GM18498 (cell line): Measurements from ENCODE around the gene BNIP3.
A peak's percentile ranks its signal among the peaks of the same experiment; 100 is the strongest.

Experiments used
- ATAC-seq: cut with Tn5 transposase; IDR thresholded peaks from one replicate; pipeline ENCODE4 v1.9.1; 2021; ENCODE audit warnings: mild to moderate bottlenecking, moderate library complexity; ENCODE audit not compliant: unreplicated experiment

Gene BNIP3

DNA sequence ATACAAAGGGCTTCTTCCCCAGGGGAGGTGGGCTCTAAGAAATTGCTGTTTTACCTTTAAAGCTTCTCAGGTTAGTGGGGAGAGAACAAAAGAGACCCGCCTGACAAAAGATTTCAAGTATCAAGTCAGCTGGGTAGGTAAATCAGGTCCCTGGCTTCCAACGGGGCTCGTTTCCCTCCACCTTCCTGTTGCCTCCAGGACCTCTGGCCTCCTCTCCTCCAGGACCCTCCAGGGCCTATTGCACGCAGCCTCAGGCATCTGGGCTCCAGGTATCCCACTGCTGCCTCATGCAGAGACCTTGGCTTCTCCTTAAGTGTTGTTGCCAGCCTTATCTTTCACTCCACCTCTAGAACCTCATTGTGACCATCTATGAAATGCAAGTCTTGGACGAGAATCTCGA, 2.9 kb downstream of the BNIP3 start:
- no peak for ATAC-seq

DNA sequence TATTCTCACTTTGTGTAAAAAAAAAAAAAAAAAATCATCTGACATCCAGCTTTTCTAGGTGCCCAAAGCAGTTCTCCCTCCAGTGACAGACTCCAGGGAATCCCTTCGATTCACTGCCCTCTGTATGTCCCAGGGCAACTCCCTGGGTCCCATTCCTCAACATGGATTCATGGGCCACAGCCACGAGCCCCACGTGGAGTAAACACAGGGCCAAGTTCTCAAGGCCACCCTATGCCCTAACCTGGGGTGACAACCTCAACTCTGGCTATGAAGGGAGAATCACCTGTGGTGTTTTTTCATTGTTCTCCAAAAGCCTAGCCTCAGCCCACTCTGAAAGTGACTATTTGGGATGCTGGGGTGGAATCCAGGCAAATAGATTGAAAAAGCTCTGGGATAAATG, 3.4 kb downstream of the BNIP3 start:
- no peak for ATAC-seq

DNA sequence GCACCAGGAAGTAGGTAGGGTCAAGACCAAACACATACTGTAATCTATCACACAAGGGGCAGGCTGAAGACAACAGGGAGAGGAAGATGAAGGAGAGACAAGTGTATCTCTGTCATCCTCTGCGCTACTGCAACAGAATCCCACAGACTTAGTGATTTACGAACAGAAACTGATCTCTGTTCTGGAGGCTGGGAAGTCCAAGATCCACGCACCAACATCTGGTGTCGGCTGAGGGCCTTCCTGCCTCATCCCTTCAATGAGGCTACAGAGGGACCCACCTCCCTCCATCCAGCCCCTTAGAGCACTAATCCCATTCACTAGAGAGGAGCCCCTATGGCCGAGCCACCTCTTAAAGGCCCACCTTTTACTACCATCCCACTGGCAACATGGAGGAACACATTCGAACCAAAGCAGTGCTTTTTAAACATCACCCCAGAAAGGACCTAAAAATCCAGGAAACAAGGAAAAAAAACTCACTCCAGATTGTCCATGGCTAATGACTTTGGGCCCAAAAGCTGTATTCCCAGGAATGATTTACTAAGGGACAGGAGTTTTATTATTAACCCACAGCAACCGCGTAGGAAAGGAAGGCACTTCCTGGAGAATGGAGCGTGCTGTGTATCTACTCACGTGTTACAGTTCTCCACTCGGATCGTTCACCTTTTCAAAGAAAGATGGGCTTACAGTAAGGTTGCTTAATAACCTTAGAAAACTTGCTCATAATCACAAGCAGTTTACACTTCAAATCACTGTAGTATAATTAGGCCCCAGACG, 4.2 kb downstream of the BNIP3 start:
- no peak for ATAC-seq

DNA sequence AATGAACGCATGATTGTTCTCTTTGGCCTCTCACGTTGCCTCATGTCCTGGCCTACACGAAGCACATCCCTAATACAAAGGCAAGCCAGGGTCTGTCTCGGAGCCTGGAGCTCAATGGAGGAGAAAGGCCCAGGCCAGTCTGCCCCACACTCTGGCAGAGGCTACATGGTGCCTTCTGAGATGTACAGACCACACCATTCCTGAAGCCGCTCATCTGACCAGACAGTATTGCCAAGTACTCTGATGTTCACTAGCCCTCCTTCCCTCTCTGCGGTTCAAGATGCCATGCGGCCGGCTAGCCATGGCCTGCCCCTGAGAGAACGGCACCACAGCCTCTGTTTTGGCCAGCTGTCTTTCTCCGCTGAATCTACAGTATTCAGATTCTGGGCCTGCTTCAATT, 5.9 kb downstream of the BNIP3 start:
- no peak for ATAC-seq

DNA sequence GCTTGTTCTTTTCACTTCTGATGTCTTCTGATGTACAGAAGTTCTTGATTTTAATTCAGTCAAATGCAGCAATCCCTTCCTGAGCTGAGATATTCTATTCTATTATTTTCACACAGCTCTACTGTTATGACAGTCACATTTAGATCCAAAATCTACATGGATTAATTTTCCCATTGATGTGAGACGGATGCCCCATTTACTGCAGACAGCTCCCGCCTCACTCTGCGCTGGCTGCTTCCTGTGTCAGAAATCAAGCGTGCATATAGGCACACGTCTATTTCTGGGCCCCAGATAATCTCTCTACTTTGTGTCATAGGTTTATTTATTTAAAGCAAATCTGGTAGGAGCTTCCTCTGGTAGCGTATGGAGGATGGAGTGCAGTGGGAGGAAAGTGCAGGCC, 6.7 kb downstream of the BNIP3 start:
- ATAC-seq: no peak

DNA sequence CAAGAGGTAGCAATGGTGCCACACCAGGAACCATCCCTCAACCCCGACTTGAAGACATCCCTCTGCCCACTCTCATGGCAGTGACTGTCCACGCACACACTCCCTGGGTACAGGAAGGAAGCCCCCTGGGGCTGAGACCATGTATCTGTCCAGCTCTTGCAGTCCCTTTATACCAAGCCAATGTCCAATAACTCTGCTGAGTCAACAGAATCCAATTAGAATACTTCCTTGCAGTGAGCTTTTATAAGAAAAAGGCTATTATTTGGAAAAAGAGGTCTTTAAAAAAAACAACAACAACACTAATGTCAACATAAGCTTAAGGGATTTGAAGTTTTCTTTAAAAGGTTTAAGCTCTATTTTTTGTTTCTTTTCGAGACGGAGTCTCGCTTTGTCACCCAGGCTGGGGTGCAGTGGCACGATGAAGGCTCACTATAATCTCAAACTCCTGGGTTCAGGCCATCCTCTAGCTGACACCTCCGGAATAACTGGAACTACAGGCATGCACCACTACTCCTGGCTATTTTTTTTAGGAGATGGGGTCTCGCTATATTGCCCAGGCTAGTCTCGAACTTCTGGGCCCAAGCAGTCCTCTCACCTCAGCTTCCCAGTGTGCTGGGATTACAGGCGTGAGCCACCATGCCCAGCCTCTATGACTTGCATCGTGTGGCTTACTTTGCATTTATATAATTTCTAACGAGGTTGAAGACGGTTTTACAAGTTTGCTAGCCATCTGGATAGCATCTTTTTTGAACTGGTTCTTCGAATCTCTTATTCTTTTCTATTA, 7.5 kb downstream of the BNIP3 start:
- no peak for ATAC-seq

DNA sequence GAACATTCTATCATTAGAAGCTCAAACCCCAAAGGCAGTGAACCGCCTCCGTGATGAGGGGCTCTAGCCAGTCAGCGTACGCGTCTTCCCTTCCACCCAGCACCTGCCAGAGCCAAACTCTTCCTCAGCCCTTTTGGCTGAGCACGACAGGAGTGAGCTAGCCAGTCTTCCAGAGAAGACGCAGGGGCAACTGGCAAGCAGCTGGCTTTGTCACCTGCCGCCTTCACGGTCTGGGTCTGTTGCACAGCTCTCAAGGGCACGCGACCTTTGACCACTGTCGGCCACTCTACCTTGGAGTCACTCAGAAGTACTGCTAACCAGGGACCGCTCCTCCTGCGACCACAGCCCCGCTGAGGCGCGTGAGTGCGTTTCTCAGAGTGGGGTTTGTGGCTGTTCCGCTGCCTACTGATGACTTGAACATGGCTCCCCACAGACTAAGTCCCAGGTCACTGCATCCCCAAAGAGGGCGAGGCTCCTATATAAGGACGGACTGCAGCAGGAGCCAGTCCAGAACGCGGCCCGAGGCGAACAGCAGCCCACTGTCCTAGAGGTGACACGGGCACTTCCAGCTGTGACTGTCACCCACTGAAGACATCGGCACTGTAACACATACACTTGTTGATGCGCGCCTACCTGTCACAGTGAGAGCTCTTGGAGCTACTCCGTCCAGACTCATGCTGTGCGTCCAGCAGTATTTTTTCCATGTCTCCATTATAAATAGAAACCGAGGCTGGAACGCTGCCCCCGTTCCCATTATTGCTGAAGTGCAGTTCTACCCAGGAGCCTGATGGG, 8.4 kb downstream of the BNIP3 start:
- no peak for ATAC-seq

DNA sequence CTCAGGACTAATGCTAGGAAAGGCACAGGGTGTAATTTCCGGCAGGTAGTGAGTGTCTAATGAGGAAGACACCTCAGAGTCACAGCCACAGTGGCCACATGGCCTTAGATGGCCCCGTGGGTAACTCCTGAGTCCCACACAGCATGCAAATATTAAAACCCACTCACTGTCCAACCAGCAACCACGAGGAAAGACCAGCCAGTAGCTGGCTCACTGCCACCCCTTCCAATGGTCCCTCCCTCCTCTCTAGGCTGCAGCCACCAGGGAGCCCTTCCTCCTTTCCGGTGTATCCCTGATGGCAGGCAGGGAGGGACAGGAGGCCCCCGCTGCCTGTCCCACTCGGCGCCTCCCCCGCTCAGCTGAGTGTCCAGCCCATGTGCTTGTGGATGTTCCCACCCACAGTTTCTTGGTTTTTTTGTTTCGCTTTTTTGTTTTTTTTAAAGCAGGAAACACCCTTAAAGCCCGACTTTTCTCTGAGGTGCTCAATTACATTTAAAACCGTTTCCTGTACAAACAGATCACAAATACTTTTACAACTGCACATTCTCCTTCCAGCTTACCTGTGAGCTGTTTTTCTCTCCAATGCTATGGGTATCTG, 9.2 kb downstream of the BNIP3 start:
- ATAC-seq: peak; percentile 57

DNA sequence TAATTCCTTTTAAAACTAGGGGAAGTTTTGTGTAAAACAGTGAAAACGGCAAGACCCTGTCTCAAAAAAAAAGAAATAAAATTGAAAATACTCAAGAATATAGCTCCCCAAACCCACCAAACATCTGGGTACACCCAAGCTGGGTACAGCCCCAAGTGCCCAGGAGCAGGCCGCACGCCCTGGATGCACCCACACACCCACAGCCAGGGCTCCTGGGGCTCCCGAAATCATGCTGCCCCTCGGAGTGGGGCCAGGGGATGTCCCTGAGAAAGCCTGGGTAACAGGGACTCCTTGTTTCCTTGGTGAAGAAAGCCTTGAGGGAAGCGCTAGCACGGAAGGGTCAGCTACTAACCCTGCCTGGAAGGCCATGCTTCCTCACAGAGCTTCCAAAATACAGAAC, 10.1 kb downstream of the BNIP3 start:
- no peak for ATAC-seq

DNA sequence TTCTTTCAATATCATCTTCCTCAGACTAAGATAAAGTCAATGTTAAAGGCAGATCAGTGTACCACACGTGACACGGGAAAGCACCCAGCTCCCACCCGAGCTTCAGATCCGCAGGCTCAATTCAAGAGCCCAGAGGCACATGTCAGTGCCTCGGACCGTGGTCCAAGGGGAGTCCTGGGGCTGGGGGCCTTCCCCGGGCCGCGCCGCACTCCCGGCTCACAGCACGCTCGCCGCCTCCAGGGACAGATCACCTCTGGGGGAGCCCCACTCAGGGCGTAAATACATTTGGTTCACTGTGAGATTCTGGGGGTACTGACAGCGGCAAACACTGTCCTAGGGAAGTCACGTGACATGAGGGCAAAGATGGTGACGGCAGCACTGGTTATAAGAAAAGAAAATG, 10.8 kb downstream of the BNIP3 start:
- no peak for ATAC-seq

DNA sequence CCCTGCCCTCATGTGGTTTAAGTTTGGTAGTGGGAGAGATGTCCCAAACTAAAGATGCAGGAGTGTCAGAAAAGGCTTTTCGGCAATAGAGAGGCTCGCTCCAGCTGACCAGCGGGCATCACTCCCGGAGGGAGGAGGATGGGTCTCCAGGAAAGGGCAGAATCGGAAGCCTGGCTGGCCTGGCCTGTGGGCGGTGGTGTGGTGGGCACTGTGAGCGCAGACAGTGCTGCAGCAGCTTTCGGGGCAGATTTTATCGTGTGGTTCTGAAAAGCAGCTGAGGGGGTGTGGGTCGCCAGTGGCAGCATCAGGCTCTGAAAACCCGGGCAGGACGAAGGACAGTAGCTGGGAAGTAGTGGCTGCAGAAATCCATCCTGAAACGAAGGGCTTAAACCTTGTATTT, 12.8 kb downstream of the BNIP3 start:
- no peak for ATAC-seq

DNA sequence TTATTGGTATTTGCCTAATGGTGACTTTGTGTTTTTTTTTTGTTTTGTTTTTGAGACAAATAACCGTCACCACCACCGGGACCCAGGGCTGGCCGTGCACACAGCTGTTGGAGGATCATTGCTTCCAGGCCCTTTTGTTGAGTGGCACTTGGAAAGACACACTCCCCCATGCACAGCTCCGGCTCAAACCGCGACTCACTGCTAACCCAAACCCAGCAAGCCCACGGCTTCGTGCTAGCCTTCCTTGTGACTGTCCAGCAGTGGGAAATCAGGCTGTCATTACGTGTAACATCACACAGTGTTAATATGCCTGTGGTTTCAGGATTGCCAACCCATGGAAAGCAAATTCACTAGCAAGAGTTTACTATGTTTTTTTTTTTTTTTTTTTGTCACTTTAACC, 17.4 kb downstream of the BNIP3 start:
- no peak for ATAC-seq

DNA sequence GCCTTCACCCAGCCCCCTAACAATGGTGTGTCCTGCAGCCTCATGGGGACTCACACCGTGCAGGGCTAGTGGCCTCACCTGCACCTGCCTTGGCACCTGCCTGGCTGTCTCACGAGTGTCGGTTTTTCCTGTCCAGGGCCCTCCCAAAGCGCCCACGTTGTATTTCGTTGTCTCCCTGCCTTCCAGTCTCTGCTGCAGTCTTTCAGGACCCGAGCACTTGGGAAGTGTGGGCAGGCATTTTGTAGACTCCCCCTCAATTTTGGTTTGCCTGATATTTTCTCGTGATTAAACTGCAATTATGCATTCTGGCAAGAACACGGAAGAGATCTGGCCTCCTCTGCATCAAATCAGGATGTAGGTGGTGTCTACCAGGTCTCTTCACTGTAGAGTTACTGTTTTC, 17.9 kb downstream of the BNIP3 start:
- ATAC-seq: no peak

DNA sequence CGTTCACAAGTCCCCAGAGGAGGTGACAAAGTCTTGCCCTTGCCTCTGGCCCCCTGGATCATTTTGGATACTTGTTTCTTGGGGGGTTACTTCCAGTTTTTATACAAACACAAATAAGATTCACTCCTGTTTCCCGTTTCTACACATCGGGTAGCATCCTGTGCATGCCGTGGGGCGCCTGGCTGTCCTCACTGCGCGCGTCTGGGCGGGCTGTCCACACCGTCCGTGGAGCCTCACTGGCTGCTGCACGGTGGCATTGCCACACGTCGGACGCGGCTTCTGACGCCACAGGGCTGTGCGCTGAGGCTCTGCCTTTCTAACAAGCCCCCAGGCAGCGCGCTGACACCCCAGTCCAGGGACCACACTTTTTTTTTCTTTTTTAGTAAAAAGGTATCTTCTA, 18.4 kb downstream of the BNIP3 start:
- no peak for ATAC-seq

DNA sequence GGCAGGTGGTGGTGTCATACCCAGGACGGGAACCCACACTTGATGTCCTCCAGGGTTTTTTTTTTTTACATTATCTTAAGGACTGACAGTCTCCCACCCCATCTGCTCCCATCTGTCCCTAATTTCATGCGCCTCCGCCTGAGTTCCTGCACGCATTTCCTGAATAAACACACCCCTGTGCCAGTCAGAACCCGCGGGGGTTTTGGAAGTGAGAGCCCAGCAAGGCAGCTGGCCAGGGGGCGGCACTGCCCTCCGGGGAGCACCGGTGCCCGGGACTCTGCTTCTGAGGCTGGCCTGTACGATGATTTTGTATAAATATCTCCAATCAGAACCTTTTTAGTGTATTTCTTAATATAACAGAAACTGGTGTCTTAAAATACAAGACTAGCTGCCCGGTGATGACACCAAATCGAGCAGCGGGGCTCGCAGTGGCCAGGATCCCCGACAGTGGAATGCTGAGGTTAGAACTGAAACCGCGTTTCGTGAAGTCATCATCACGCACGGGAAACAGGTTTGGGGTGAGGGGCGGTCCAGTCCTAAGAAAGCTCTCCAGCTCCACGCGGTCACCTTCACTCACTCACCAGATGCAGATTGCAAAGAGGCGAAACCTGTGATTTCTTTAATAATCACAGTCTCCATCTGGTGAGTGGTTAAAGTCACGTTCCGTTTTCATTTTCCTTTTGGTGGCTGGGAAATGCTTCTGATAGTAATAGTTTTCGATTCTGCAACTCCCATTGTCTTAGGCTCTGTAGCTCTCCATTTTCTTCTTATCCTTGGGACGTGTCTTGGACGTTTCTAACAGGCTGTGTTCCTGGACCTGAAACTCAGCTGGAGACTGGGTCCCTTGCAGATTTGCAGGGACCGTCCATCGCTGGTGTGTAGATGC, 19.7 kb downstream of the BNIP3 start:
- ATAC-seq: no peak

DNA sequence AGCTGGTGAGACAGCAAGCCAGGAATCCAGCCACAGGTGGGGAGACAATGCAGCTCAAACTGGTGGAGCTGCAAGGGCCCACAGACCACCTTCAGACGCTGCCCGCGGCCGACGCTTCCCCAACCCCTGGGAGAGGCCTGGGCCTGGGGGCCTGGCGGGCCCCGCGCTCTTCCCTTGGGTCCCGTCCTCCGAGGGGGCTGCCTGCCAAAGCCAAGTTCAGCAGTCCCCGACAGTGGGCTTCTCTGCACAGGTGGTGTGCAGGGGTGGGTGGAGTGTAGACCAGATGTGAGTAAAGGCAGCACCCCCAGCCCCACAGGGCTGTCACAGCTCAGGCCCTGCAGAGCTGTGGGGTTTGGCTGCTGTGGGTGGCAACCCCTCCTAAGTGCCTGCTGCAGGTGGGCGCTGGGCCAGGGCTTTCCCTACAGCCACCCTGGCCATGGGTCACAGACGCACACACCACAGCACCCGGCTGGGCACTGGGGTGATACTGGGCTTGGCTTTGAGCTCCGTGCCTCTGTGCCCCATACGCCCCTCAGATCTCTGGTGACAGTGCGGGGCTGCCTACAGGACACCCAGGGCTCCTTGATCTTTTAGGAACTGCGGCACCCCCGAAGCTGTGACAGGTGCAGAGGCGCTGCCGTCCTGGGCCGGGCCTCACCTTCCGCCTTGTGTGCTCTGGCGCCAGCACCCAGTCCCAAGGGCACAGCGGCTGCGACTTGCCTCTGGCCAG, 20.5 kb downstream of the BNIP3 start:
- no peak for ATAC-seq

DNA sequence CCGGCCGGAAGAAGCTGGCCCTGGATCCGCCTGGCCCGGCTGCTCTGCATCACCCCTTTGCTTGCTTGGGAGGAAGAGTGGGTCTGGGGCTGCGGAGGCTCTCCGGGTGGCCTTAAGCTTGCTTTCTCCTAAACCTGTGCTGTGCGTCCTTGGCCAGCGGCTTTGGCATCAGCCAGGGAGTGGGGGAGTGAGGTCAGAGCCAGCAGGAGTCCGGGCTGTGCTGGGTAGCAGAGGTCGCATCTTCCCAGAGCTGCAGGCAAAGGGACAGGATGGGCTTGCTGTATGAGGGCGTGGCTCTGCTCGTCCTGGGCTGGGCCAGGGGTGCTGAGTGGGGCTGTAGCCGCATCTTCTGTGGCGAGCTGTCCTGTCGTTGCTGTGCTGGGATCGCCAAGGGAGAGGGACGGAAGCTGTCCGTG, 21.1 kb downstream of the BNIP3 start:
- no peak for ATAC-seq

DNA sequence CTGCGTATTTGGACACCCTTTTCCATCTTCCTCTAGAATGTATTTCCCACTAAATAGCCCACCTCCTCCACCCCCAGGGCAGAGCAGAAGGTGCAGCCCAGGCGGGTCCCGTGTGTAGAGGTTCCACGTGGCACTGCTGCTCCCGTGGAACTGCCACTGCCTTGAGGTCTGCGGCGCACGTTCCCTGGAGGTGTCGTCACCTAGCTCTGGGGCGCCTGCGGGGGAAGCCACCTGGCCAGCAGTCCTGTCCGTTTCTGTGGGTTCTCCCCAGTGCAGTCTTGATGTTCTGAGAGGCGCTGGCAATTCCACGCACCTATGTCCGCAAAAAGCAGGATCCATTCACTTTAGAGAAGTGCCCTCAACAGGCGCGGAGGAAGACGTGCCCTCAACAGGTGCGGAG, 21.9 kb downstream of the BNIP3 start:
- ATAC-seq: no peak

DNA sequence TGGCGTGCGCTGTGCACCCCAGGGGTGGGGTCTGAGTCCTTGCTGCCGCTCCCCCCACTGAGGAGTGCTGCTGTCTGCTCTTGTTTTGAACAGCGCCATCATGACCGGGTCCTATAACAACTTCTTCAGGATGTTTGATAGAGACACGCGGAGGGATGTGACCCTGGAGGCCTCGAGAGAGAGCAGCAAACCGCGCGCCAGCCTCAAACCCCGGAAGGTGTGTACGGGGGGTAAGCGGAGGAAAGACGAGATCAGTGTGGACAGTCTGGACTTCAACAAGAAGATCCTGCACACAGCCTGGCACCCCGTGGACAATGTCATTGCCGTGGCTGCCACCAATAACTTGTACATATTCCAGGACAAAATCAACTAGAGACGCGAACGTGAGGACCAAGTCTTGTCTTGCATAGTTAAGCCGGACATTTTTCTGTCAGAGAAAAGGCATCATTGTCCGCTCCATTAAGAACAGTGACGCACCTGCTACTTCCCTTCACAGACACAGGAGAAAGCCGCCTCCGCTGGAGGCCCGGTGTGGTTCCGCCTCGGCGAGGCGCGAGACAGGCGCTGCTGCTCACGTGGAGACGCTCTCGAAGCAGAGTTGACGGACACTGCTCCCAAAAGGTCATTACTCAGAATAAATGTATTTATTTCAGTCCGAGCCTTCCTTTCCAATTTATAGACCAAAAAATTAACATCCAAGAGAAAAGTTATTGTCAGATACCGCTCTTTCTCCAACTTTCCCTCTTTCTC, 26.0 kb downstream of the BNIP3 start:
- no peak for ATAC-seq
